Stimulated activated CD4-positive, alpha-beta T cell treated with anti-CD3 and anti-CD28 coated beads, Interleukin-15, amount 100 ng/mL, for 1 hour (primary cell): ENCODE data around the gene RPS6KA5.
"Not testable (repeated sequence)": the region's sequence is repeated elsewhere in the genome, so short reads cannot be mapped to it uniquely, and the experiment has no call there.

Experiments used
- DNase-seq, 2 donors: peaks; one replicate each; pipeline ENCODE4 v3.0.0-alpha.2; 2020; ENCODE audit warnings: low read depth in 1 of 2, low spot score in 1 of 2

The RPS6KA5 gene

GRCh38 chr14:90987140-90987539 lies 73.3 kb downstream of the RPS6KA5 start:
- no peak for DNase-seq

GRCh38 chr14:90986510-90986909 lies 73.9 kb downstream of the RPS6KA5 start:
- DNase-seq, result no peak

- DNase-seq, result no peak
Measured at GRCh38 chr14:90985601-90986242, 74.7 kb downstream of the RPS6KA5 start.

- no peak for DNase-seq
Measured at GRCh38 chr14:90983560-90983959, 76.9 kb downstream of the RPS6KA5 start.

- no peak for DNase-seq
Measured at GRCh38 chr14:90981636-90982035, 78.8 kb downstream of the RPS6KA5 start.

- not testable (repeated sequence) for DNase-seq
Measured at GRCh38 chr14:90980636-90981035, 79.8 kb downstream of the RPS6KA5 start.

- no peak for DNase-seq
Measured at GRCh38 chr14:90979515-90979914, 80.9 kb downstream of the RPS6KA5 start.

- DNase-seq, result no peak
Measured at GRCh38 chr14:90976101-90976500, 84.3 kb downstream of the RPS6KA5 start.

GRCh38 chr14:90971687-90972086 lies 88.8 kb downstream of the RPS6KA5 start:
- DNase-seq, result no peak

- no peak for DNase-seq
Measured at GRCh38 chr14:90970167-90970600, 90.3 kb downstream of the RPS6KA5 start.

- DNase-seq, result no peak
Measured at GRCh38 chr14:90969531-90970166, 90.8 kb downstream of the RPS6KA5 start.

- no peak for DNase-seq
Measured at GRCh38 chr14:90968025-90968424, 92.4 kb downstream of the RPS6KA5 start.

- DNase-seq, result no peak
Measured at GRCh38 chr14:90966493-90966892, 93.9 kb downstream of the RPS6KA5 start.

- DNase-seq, result no peak
Measured at GRCh38 chr14:90965765-90966164, 94.7 kb downstream of the RPS6KA5 start.

GRCh38 chr14:90963343-90963742 lies 97.1 kb downstream of the RPS6KA5 start:
- DNase-seq, result no peak

- no peak for DNase-seq
Measured at GRCh38 chr14:90962505-90963109, 97.8 kb downstream of the RPS6KA5 start.

- no peak for DNase-seq
Measured at GRCh38 chr14:90960818-90961217, 99.6 kb downstream of the RPS6KA5 start.

GRCh38 chr14:90959344-90959743 lies 101.1 kb downstream of the RPS6KA5 start:
- DNase-seq, result no peak

- DNase-seq, result no peak
Measured at GRCh38 chr14:90956273-90956672, 104.2 kb downstream of the RPS6KA5 start.

GRCh38 chr14:90953643-90954042 lies 106.8 kb downstream of the RPS6KA5 start:
- DNase-seq, result not testable (repeated sequence)

- no peak for DNase-seq
Measured at GRCh38 chr14:90943367-90943766, 117.1 kb downstream of the RPS6KA5 start.

- no peak for DNase-seq
Measured at GRCh38 chr14:90942511-90942910, 117.9 kb downstream of the RPS6KA5 start.
